Posterior vena cava (tissue), 2 donors: ENCODE measurements around the gene F11. TPM values are rescaled to one million over a fixed set of nuclear protein-coding genes. Genes with fewer than 3 reads are reported as not detected.
"Not testable (repeated sequence)": the region's sequence is repeated elsewhere in the genome, so short reads cannot be mapped to it uniquely, and the experiment has no call there.

Experiments
- DNase-seq: peaks from one replicate; pipeline ENCODE4 v3.0.0-alpha.2; 2020; ENCODE audit warnings: low spot score
- intact Hi-C, 2 donors: fragments of 100-400 bp; cut with DNase I; formaldehyde crosslinking; loops; one replicate each; pipeline versions ENCODE4 v1.14.1 to v1.14.2; 2022 to 2023
- total RNA-seq, 2 donors: library from RNA; stranded (reverse); fragmentation: NEBNext Ultra II Directional; extraction: Animal tissue kit (Norgen Biotek cat#: 25700); gene quantifications; one replicate each; pipeline ENCODE4 v1.2.1, GENCODE V29; 2021
- donor health status: DM: yes; HTN: yes; CAD: no.
- donor health status: DM: yes; HTN: yes; CAD: no.

F11 gene
- total RNA-seq, 2 donors from 2014 or later, result 0.74 TPM; not detected in 1

DNA sequence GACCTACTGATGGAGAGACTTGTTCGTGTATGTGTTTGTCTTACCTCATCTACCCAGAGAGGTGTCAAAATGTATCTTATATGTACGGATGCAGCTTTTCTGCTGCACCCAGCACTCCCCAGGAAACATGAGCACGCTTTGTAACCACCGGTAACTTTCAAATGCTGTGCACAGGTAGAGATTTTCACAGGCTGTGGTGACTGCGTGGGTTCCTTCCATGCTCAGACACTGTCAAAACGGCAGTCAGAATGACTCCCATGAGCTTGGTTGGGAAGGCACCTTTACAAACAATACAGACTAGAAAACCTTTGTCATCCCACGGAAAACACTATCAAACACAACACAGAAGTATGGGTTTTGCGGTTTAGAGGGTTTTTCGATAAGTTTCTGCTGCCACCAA is 28.2 kb downstream of the F11 start:
- no peak for DNase-seq
- intact Hi-C loops, result loop anchor here in 1 of 2 donors (10.0 kb wide), 1 partner anchor 291 kb away; no protein-coding TSS in a partner anchor

DNA sequence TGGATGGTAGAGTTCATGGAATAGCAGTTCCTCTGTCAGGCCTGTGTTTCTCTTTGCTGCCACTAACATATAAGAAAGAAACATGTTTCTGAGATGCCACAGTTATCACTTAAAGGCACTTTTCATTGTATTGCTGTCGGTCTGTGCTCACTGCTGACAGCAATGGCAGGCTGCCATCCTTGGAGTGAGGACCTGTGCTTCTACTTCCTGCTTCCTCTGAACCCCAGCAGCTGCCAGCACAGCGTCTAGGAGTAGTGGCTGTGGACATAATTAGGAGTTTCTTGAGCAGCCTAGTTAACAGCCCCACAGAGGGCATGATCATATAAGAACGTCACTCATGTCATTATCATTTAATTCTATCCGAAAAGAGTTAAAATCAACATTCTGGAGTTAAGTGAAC is 30.5 kb downstream of the F11 start:
- no peak for DNase-seq
- intact Hi-C loops, result loop anchor here (5.0 to 10.0 kb wide), 2 partner anchors 288 to 291 kb away; no protein-coding TSS in a partner anchor

DNA sequence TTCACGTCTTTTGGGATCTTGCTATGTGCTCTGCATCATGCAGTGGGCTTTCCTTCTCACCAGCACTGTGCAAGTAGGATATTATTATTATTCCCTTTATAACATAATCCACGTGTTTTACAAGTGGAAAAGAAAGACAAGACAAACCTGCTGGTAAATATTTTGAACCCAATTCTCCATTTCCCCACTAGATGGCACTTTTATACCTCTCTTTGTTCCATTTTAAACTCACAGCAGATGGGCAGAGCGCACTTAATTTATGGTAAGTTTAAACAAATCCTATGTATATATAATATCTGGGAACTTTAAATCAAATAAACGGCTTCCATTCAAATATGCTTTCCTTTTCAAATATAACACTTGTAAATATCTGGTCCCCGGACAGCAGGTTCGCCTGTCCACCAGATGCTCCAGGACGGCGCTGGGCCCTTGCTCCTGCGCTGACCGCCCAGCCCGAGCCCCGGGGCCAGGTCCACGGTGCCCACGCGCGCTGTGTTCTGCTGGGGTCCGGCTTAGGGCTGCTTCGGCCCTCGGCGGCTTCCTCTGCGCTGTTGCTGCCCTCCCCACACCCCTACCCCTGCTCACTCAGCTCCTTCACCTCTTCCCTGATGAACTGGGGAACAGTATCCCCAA is 31.1 kb downstream of the F11 start:
- DNase-seq, result no peak
- intact Hi-C loops, result loop anchor here (5.0 to 10.0 kb wide), 2 partner anchors 288 to 290 kb away; no protein-coding TSS in a partner anchor

DNA sequence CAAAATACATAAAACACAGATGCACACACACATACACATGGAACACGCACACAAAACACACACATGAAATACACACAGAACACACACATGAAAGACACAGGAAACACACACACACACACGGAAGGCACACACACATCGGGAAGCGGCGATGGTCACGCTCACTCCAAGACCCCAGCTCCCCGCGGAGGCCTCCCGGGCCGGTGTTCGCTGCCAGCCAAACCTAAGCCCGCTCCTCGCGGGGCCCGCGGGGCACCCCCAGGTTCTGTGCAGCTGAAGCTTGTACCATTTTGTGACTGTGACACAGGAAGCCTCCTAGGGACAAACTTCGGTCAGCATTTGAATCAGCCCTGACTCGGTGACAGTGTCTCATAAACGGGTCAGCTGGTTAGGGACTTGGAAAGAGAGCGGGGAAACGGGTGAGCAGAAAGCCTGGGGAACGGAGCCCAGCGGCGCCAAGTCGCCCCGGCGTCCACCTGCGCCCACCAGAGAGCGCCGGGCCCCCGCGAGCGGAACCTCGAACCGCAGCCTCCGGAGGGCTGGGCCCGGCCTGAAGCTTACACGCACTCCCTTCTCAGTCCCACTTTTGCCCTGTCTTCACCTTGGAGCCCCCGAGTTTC is 32.1 kb downstream of the F11 start:
- no peak for DNase-seq
- intact Hi-C loops, result loop anchor here (5.0 to 10.0 kb wide), 2 partner anchors 287 to 289 kb away; no protein-coding TSS in a partner anchor

DNA sequence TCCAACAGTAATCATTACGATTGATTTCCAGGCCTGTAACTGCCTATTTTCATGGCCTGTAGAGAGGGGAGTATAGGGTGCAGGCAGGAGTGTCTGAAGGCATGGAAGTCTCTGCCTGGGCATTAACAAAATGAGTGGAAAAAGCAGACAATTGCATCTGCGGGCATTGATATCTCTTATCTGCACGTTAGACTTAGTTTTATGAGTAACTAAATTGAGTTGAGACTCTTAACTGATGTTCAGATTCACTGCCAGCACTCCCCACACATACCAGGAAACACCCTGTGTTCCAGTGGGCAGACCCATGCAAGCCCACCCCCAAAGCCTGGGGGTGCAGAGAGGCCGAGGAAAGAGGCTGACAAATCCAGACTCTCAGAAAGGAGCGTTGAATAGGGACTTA is 33.3 kb downstream of the F11 start:
- intact Hi-C loops, result loop anchor here (5.0 to 10.0 kb wide), 2 partner anchors 286 to 288 kb away; no protein-coding TSS in a partner anchor

DNA sequence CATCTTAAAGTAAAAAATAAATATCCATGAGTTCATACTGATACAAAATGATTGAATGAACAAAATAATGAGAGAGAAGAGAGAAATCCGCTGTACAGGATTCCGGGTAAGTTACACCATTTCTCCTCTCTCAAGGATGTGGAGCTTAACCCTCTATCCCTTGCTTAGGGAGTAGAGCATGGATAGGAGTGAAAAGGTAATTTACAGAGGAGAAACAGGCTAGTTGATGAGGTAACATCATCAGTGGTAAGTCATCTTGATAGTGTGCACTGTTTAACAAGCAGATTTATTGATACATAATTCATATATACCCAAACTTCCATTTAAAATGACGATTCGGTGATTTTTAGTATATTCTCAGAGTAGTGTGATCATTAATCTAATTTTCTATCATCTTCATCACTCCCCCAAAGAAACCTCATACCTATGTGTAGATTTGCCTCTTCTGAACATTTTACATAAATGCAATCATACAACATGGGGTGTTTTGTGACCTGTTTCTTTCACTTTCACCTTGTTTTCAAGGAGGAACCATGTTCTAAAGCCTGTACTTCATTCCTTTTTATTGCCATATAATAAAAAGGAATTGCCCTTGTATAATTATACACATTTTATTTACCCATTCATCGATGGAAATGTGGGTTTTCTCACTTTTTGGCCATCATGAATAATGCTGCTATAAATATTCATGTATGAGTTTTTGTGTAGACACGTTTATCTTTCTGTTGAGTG is 34.8 kb downstream of the F11 start:
- intact Hi-C loops, result no loop called here
- DNase-seq, result no peak

More for the DNA sequence above, 33.3 kb downstream of the F11 start:
- DNase-seq, result no peak

DNA sequence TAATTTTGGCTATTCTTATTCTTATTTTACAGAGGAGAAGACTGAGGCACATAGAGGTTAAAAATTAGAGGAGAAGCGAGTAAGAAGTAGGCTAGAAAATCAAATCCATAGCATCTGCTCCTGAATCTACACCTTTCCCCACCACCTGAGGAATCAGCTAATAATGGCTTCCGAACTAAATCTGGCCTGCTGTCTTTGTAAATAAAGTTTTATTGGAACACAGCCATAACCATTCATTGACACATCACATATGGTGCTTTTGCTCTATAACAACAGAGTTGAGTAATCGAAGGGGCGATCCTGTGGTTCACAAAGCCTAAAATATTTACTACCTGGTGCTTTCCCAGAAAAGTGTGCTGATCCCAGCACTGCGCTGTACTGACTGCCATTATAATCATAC is 38.2 kb downstream of the F11 start:
- no peak for DNase-seq
- intact Hi-C loops, result no loop called here

DNA sequence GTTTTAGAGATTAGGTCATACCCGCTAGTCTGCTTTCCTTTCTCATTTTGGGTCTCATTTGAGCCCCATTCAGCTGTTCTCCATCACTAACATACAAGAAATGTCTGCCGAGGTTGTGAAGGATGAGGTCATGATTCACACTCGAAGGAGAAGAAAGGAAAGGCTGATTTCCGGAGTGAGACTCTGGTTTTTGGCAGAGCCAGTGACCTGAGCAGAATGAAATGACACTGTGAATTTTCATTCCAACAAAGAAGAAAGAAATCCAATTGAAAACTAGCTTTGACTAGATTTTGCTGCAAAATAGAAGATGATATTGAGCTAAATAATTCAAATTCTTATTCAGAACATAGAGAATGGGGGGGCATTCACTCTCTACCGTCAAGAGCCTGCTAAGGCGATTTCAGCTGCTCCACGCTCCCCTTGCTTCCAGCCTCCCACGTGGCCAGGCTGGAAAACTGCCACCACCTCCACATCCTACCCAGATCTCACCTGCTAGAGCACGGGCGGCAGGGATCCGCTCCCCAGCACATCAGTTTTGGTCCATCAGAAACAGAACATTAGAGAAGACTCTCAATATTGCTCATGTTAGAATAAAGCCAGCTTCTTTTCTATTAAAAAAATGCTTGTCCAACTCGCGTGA is 39.0 kb downstream of the F11 start:
- intact Hi-C loops, result no loop called here
- DNase-seq, result no peak

DNA sequence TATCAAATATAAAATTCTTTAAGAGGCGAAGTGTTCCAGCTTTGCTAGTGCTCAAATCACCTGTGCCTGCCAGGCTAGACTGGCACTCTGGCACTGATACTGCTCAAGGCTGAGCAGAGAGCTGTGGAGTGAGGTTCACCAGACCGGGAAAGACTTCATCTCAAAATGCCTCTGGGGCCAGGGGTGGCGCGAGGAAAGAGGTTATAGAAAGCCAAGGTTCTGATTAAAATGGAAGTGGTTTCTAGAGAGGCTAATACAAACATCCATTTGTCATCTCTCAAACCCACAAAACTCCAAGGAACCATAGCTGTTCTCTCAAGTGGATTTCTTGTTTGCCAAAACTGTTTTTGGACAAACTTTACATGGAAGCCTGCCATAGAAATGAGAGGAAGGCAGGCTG is 41.5 kb downstream of the F11 start:
- no peak for DNase-seq
- intact Hi-C loops, result no loop called here

DNA sequence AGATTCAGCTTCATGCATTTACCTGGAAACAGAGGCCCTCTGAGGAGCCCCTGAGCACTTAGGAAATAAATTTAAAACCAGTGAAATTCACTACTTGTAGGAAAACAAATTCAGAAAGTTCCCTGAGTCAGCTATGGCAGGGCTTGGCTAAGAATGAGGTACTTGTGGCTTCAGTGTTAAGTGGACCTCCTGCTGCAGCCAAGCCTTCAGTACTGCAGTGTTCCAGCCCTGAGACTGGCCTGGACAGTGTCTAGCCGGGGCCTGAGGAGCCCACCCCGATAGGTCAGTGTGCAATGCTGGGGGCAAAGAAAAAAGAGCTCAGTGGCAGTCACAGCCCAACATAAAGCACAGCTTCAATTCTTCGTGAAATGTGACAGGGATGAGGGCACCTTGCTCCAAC is 41.9 kb downstream of the F11 start:
- intact Hi-C loops, result no loop called here

DNA sequence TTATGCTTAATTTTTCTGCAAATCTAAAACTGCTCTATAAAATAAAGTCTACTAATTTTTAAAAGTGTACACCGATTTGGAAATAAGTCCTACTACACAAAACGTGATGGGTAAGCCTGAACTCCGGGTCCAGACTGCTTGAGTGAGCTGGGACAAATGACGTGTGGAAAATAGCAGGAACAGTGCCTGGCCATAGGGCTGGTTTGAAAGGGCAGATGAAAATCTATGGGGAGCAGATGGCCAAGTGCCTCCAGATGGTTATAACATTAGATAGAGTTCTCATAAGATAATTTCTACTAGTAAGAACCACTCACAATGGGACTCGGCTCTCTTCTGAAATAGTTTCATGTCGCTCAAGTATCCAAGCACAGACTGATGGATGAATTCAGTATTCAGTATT is 52.5 kb downstream of the F11 start:
- DNase-seq, result no peak
- intact Hi-C loops, result no loop called here

More for the DNA sequence above, 41.9 kb downstream of the F11 start:
- no peak for DNase-seq

DNA sequence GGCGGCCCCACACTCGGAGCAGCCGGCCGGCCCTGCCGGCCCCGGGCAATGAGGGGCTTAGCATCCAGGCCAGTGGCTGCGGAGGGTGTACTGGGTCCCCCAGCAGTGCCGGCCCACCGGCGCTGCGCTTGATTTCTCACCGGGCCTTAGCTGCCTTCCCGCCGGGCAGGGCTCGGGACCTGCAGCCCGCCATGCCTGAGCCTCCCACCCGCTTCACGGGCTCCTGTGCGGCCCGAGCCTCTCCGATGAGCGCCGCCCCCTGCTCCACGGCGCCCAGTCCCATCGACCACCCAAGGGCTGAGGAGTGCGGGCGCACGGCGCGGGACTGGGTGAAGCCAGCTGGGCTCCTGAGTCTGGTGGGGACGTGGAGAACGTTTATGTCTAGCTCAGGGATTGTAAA is 58.7 kb downstream of the F11 start:
- DNase-seq, intact Hi-C loops: not testable (repeated sequence)

DNA sequence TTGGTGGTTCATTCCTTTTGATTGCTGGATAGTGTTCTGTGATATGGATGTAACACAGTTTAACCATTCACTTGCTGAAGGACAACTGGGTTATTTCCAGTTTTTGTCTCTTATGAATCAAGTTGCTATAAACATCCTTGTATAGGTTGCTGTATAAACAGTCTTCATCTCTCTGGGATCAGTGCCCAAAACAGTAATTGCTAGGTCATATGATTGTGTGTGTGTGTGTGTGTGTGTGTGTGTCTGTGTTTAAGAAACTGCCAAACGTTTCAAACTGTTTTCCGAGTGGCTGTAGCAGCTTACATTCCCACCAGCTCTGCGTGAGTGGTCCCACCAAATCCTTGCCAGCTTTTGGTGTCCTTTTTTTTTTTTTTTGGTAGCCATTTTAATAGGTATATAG is 60.4 kb downstream of the F11 start:
- intact Hi-C loops, result no loop called here
- DNase-seq, result no peak

DNA sequence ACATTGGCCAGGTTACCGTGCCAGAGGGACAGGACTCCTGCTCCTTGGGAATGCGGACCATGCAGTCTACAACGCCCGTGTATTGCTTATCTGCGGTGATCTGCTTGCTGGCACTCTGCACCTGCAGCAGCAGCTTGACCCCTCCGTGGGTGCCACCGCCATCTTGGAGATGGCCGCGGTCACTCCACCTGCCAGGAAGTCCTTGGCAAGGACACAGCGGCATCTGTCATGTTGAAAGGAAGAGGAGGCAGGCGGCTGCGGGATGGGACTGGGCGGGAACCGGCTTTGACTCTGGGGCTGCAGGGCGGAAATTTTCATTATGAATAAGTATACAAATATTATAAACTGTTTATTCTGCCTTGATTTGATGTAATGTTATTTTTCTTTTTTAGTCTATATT is 63.4 kb downstream of the F11 start:
- DNase-seq, result no peak
- intact Hi-C loops, result no loop called here

DNA sequence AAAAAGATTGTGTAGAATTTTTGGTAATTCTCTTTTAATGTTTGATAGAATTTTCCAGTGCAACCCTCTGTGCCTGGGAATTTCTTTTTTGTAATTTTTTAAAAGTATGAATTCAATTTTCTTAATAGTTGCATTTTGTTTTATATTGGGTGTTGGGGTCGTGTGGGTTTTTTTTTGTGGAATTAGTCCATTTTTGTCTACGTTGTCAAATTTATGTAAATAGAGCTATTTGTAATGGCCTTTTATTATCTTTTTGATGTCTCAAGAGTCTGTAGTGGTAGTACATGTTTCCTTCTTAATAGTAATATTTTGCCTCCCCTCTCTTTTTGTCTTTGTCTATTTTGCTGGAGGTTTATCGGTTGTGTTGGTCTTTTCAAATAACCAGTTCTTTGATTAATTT is 64.4 kb downstream of the F11 start:
- no peak for DNase-seq
- intact Hi-C loops, result no loop called here

DNA sequence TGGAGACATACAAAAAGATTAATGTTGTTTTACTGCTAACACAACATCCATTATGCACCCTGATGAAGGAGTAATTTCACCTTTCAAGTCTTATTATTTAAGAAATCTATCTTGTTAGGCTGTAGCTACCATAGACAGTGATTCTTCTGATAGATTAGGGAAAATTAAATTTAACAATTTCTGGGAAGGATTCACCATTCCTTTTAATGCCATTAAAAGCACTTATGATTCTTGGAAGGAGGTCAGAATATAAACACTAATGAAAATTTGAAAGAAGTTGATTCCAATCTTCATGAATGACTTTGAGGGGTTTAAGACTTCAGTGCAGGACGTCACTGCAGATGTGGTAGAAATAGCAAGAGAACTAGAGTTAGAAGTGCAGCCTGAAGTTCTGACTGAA is 69.8 kb downstream of the F11 start:
- intact Hi-C loops, result no loop called here
- no peak for DNase-seq
